Posterior vena cava (tissue), 2 donors: ENCODE data around the gene PIK3CA. TPM values are rescaled to one million over a fixed set of nuclear protein-coding genes. Genes with fewer than 3 reads are reported as not detected.
"Not testable (repeated sequence)": the region's sequence is repeated elsewhere in the genome, so short reads cannot be mapped to it uniquely, and the experiment has no call there.

Experiments
- DNase-seq: peaks from one replicate; pipeline ENCODE4 v3.0.0-alpha.2; 2020; ENCODE audit warnings: low spot score
- intact Hi-C, 2 donors: fragments of 100-400 bp; cut with DNase I; formaldehyde crosslinking; loops; one replicate each; pipeline versions ENCODE4 v1.14.1 to v1.14.2; 2022 to 2023
- total RNA-seq, 2 donors: library from RNA; stranded (reverse); fragmentation: NEBNext Ultra II Directional; extraction: Animal tissue kit (Norgen Biotek cat#: 25700); gene quantifications; one replicate each; pipeline ENCODE4 v1.2.1, GENCODE V29; 2021
- donor health status: DM: yes; HTN: yes; CAD: no.
- donor health status: DM: yes; HTN: yes; CAD: no.

PIK3CA gene
- total RNA-seq, 2 donors from 2014 or later = 34.9 to 46.9 TPM

- intact Hi-C loops = no loop called here
- DNase-seq = no peak
Measured at GRCh38 chr3:179186426-179186825, 38.3 kb downstream of the PIK3CA start.

- no peak for DNase-seq
- intact Hi-C loops = no loop called here
Measured at GRCh38 chr3:179189759-179190158, 41.6 kb downstream of the PIK3CA start.

GRCh38 chr3:179190581-179190980 is 42.4 kb downstream of the PIK3CA start:
- no peak for DNase-seq
- intact Hi-C loops = no loop called here

- intact Hi-C loops = no loop called here
- DNase-seq = no peak
Measured at GRCh38 chr3:179192542-179192941, 44.4 kb downstream of the PIK3CA start.

GRCh38 chr3:179194931-179195330 is 46.8 kb downstream of the PIK3CA start:
- intact Hi-C loops = no loop called here
- DNase-seq = no peak

GRCh38 chr3:179196098-179196497 is 47.9 kb downstream of the PIK3CA start:
- intact Hi-C loops = no loop called here
- no peak for DNase-seq

GRCh38 chr3:179196700-179197099 is 48.5 kb downstream of the PIK3CA start:
- intact Hi-C loops = no loop called here
- DNase-seq = no peak

GRCh38 chr3:179200790-179201189 is 52.6 kb downstream of the PIK3CA start:
- intact Hi-C loops = no loop called here
- no peak for DNase-seq

- DNase-seq, intact Hi-C loops: not testable (repeated sequence)
Measured at GRCh38 chr3:179215550-179215949, 67.4 kb downstream of the PIK3CA start.

- DNase-seq, intact Hi-C loops: not testable (repeated sequence)
Measured at GRCh38 chr3:179218213-179218612, 70.1 kb downstream of the PIK3CA start.

GRCh38 chr3:179223548-179223947 is 75.4 kb downstream of the PIK3CA start:
- DNase-seq = no peak
- intact Hi-C loops = no loop called here

GRCh38 chr3:179224584-179224983 is 76.4 kb downstream of the PIK3CA start:
- DNase-seq = no peak
- intact Hi-C loops = no loop called here

GRCh38 chr3:179227349-179227748 is 79.2 kb downstream of the PIK3CA start:
- intact Hi-C loops = no loop called here
- no peak for DNase-seq

- no peak for DNase-seq
- intact Hi-C loops = no loop called here
Measured at GRCh38 chr3:179229177-179229576, 81.0 kb downstream of the PIK3CA start.

- intact Hi-C loops = no loop called here
- no peak for DNase-seq
Measured at GRCh38 chr3:179233043-179233442, 84.9 kb downstream of the PIK3CA start.

- intact Hi-C loops = no loop called here
- DNase-seq = no peak
Measured at GRCh38 chr3:179234199-179234598, 86.0 kb downstream of the PIK3CA start.

GRCh38 chr3:179236669-179237301 is 88.6 kb downstream of the PIK3CA start:
- DNase-seq = no peak
- intact Hi-C loops = no loop called here

GRCh38 chr3:179240299-179240698 is 92.1 kb downstream of the PIK3CA start:
- DNase-seq = not testable (repeated sequence)

GRCh38 chr3:179242859-179243258 is 94.7 kb downstream of the PIK3CA start:
- DNase-seq, intact Hi-C loops: not testable (repeated sequence)

More at GRCh38 chr3:179240299-179240698, 92.1 kb downstream of the PIK3CA start:
- intact Hi-C loops = not testable (repeated sequence)

GRCh38 chr3:179244878-179245277 is 96.7 kb downstream of the PIK3CA start:
- intact Hi-C loops = no loop called here
- DNase-seq = no peak

GRCh38 chr3:179247289-179248015 is 99.3 kb downstream of the PIK3CA start:
- intact Hi-C loops = no loop called here
- no peak for DNase-seq
